GM19193 (cell line): ENCODE results near the gene BRME1.

Experiments
- POLR2A ChIP-seq: IDR thresholded peaks from 4 replicates; pipeline ENCODE4 v1.6.1; 2011; ENCODE audit not compliant: insufficient read depth, insufficient read length; ENCODE audit errors: extremely low read depth

The BRME1 gene

GRCh38 chr19:13835791-13836723, 69.9 kb downstream of the BRME1 start:
- no peak for TF ChIP-seq POLR2A

DNA sequence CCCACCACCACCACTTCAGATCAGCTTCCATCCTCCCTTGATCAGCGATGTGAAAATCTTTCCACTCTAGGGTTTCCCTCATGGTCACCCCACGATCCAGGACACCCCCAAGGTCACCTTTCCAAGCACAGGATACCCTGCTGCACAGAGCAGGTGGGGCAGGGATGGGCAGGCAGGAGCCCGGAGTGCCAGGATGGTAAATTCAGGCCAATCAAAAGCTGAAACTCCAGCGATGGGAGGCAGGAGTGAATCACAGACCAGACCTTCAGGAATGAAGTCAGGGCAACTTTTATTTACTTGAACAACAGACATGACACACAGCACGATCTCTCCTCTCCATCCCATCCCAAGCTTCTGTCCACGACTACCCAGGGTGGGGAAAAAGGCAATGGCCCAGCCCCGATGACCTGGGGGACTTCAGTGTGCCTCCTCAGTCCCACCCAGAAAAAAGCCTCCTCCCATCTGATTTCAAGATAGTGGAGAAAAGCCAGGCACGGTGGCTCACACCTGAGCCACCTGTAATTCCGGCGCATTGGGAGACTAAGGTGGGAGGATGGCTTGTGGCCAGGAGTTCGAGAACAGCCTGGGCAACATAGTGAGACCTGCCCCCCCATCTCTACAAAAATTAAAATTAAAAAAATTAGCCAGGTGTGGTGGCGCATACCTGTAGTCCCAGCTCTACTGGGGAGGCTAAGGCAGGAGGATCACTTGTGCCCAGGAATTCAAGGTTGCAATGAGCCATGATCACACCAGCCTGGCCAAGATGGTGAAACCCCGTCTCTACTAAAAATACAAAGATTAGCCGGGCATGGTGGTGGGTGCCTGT, 71.5 kb downstream of the BRME1 start:
- TF ChIP-seq POLR2A = no peak

- TF ChIP-seq POLR2A = peak; percentile 39
Measured at GRCh38 chr19:13833330-13834243, 72.3 kb downstream of the BRME1 start.
